Stimulated activated naive CD8-positive, alpha-beta T cell treated with anti-CD3 and anti-CD28 coated beads, Interleukin-15, Interleukin-2, amounts not matched to agents 100 ng/mL and 50 ng/mL, for 24 hours (primary cell): Measurements from ENCODE around the gene FBXW11.
"Not testable (repeated sequence)": the region's sequence is repeated elsewhere in the genome, so short reads cannot be mapped to it uniquely, and the experiment has no call there.

Source experiments
- H3K27ac Mint-ChIP-seq: one replicate; pipeline ENCODE4 v1.8.0; 2021; ENCODE audit warnings: mild to moderate bottlenecking, mixed read lengths
- H3K27me3 Mint-ChIP-seq: one replicate; pipeline ENCODE4 v1.8.0; 2021; ENCODE audit warnings: mixed read lengths
- H3K36me3 Mint-ChIP-seq: one replicate; pipeline ENCODE4 v1.8.0; 2021; ENCODE audit warnings: low read depth, mixed read lengths
- H3K4me1 Mint-ChIP-seq: one replicate; pipeline ENCODE4 v1.8.0; 2021; ENCODE audit warnings: low read depth, mixed read lengths
- H3K4me3 Mint-ChIP-seq: one replicate; pipeline ENCODE4 v1.8.0; 2021; ENCODE audit warnings: mild to moderate bottlenecking, mixed read lengths
- H3K9me3 Mint-ChIP-seq: one replicate; pipeline ENCODE4 v1.8.0; 2021; ENCODE audit warnings: mixed read lengths

The FBXW11 gene

GRCh38 chr5:171961117-171961516 lies 45.3 kb downstream of the FBXW11 start:
- Mint-ChIP-seq H3K36me3 (peaks cover 35% of the 10 kb centered on the region), H3K27ac (peak overlapping the region; percentile 92), H3K27me3 (no peaks in the 10 kb centered on the region), H3K4me1 (peaks cover 99% of the 10 kb centered on the region), H3K4me3 (peak overlapping the region; percentile 55), H3K9me3 (no peaks in the 10 kb centered on the region)

DNA sequence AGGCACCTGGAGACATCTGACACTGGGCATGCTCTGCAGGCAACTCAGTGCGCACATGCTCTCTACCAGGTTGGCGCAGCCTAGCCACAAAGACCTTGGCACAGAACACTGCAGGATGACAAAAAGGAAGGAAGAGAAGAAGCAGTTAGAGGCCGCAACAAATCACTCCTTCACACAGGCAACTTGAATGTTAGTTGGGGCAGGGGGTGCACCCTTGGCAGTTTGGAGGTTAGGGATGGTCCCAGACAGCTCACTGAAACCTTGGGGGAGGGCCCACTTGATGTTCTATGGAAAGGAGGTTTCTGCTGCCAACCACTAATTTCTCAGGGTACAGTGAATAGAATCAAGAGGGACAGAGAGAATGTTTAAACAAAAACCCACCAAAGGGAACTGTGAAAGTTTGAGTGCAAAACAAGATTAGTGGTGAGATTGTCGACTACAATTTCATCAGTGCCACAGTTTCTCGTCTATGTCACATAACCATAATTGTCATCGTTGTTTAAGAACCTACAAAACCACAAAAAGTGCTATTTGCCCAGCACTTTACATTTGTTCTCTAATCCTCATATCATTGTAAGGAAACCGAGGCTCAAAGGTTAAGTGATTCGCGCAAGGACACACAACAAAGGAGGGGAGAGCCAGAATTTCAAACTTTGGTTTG lies 48.7 kb downstream of the FBXW11 start:
- H3K4me1 Mint-ChIP-seq = peaks cover 97% of the 10 kb centered on the region
- H3K27me3 Mint-ChIP-seq = no peaks in the 10 kb centered on the region
- H3K9me3 Mint-ChIP-seq = no peaks in the 10 kb centered on the region
- peak overlapping the region; percentile 62 for H3K4me3 Mint-ChIP-seq
- H3K27ac Mint-ChIP-seq = peak overlapping the region; percentile 94
- peaks cover 16% of the 10 kb centered on the region for H3K36me3 Mint-ChIP-seq

DNA sequence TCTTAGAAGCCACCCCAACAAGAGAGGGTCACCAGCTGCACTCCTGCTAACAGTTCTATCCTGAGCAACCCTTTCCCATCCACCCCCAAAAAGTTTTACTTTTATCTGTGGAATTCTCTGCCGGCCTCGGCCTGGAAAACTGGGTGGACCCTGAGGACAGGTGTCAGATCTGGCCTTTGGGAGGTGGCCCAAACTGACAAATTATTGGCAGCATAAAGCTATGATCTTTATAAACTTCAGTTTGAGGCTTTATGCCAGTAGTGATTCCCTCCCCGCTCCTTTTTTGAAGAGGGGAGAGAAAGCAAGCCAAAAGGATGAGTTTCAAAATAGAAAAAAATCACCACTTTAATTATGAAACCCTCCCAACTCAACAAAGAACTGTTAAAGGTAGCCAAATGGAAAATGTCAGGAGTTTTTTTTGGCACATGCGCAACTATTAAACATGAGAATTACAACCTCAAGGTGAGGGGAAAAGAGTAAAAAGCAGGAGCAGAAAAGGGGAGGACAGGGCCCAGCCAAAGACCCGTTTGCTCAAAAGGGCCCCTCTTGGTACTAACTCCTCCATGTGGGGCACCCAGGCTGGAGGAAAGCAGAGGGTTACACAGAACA lies 49.4 kb downstream of the FBXW11 start:
- Mint-ChIP-seq H3K36me3 (peaks cover 13% of the 10 kb centered on the region), H3K27ac (peak overlapping the region; percentile 94), H3K9me3 (no peaks in the 10 kb centered on the region), H3K27me3 (no peaks in the 10 kb centered on the region), H3K4me1 (peaks cover 91% of the 10 kb centered on the region), H3K4me3 (peak overlapping the region; percentile 62)

DNA sequence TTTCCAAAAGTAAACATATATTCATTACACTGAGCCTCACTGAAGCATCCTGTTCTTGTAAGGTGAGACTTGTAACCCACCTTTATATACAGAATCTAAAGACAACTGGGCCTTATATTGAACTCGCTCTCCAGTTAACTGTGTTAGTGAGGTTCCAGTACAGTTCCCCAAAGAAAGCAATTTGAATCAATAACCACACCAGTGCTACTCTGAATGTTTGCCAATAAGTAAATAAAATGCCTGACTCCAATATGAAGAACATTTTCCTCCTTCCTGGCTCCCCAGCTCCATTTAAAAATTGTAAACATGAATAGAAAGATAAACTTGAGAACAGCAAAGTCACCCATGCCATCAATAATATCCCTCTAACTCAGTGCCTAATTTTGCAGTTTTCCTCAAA lies 50.1 kb downstream of the FBXW11 start:
- peaks cover 87% of the 10 kb centered on the region for H3K4me1 Mint-ChIP-seq
- H3K9me3 Mint-ChIP-seq = no peaks in the 10 kb centered on the region
- H3K36me3 Mint-ChIP-seq = peaks cover 13% of the 10 kb centered on the region
- peak overlapping the region; percentile 62 for H3K4me3 Mint-ChIP-seq
- no peaks in the 10 kb centered on the region for H3K27me3 Mint-ChIP-seq
- peak overlapping the region; percentile 94 for H3K27ac Mint-ChIP-seq

DNA sequence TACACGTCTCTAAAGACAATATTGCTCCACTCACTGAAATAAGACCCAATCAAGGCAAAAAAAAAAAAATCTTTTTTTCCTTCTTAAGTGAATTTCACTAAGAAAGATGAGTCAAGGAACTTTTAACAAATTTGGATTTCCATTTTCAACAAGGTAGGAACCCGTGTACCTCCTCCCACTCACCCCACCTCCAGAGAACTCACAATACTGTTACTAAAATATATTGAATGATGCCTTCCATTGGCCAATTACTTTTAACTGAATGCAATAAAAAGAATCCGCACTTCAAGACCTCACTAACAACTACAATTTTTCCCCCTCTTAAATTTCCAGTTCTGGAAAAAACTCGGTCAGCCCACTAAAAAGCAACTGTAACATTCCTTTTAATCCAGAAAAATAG lies 50.7 kb downstream of the FBXW11 start:
- Mint-ChIP-seq H3K9me3 (no peaks in the 10 kb centered on the region), H3K4me1 (peaks cover 82% of the 10 kb centered on the region), H3K4me3 (peak overlapping the region; percentile 13), H3K27me3 (no peaks in the 10 kb centered on the region), H3K27ac (peak overlapping the region; percentile 68), H3K36me3 (peaks cover 13% of the 10 kb centered on the region)

GRCh38 chr5:171954721-171955120 lies 51.7 kb downstream of the FBXW11 start:
- Mint-ChIP-seq H3K9me3 (no peaks in the 10 kb centered on the region), H3K4me3 (no peak overlapping the region), H3K27me3 (no peaks in the 10 kb centered on the region), H3K36me3 (peaks cover 11% of the 10 kb centered on the region), H3K27ac (no peak overlapping the region), H3K4me1 (peaks cover 73% of the 10 kb centered on the region)

DNA sequence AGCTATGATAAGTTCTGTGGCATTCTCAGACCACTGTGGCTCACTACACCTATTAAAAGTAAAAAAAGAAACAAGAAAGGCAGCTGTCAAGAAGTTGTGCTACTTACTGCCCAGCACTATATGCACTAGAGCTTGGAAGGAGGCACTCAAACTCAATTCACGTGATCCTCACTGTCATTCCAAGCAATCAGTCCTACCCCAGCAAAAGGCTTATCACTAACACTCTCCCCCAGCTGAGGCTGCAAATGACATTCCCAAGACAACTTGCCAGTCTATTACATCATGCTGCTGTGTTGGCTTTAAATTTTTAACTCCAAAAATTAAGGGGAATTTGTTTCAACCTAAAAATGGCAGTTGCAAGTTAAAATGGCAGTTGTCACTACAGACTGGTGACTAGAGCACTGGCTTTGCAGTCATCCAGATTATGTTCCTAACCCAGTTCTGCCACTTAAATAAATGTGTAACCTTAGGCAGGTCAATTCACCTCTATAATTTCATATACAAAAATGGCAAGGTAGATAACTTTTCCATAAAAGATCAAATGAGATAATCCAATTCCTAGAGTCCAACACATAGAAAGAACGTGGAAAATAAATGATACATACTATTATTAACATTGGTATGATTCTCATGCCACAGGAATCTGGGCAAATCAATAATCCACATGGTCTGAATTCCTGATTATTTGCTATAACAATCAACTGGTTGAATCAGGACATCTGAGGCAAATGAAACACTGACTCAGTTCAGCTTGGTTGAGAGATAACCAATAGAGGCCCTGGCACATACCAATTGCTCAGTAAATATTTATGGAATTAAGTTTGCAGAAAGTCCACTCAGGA lies 52.4 kb downstream of the FBXW11 start:
- Mint-ChIP-seq H3K9me3 (no peaks in the 10 kb centered on the region), H3K27me3 (no peaks in the 10 kb centered on the region), H3K4me1 (peaks cover 70% of the 10 kb centered on the region), H3K4me3 (no peak overlapping the region), H3K27ac (no peak overlapping the region), H3K36me3 (peaks cover 6% of the 10 kb centered on the region)

DNA sequence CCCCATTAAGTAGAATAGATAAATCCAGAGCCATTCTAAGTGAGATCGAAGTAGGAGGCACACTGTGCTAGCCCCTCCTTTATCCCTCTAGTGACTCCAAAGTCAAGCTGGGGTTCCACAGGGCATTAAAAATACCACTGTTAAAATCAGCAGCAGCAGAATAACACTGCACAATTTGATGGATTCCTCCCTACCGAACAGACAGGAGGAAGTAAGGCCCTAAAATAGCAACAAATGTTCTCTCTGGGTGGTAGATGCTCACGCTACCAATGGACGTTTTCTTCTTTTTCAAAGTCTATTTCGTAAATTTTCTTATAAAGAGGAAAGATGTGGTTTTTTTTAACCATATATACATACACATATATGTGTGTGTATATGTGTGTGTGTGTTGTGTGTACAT lies 54.4 kb downstream of the FBXW11 start:
- Mint-ChIP-seq H3K27ac (no peak overlapping the region), H3K9me3 (no peaks in the 10 kb centered on the region), H3K4me1 (peaks cover 52% of the 10 kb centered on the region), H3K36me3 (peaks cover 4% of the 10 kb centered on the region), H3K27me3 (no peaks in the 10 kb centered on the region), H3K4me3 (no peak overlapping the region)

GRCh38 chr5:171951218-171951617 lies 55.2 kb downstream of the FBXW11 start:
- H3K27ac Mint-ChIP-seq = no peak overlapping the region
- H3K4me1 Mint-ChIP-seq = peaks cover 48% of the 10 kb centered on the region
- no peaks in the 10 kb centered on the region for H3K9me3 Mint-ChIP-seq
- no peaks in the 10 kb centered on the region for H3K27me3 Mint-ChIP-seq
- no peak overlapping the region for H3K4me3 Mint-ChIP-seq
- H3K36me3 Mint-ChIP-seq = peaks cover 4% of the 10 kb centered on the region

- H3K4me1 Mint-ChIP-seq = peaks cover 44% of the 10 kb centered on the region
- H3K36me3 Mint-ChIP-seq = peaks cover 14% of the 10 kb centered on the region
- H3K27me3 Mint-ChIP-seq = no peaks in the 10 kb centered on the region
- H3K4me3 Mint-ChIP-seq = no peak overlapping the region
- no peak overlapping the region for H3K27ac Mint-ChIP-seq
- no peaks in the 10 kb centered on the region for H3K9me3 Mint-ChIP-seq
Measured at GRCh38 chr5:171946000-171946781, 60.2 kb downstream of the FBXW11 start.

DNA sequence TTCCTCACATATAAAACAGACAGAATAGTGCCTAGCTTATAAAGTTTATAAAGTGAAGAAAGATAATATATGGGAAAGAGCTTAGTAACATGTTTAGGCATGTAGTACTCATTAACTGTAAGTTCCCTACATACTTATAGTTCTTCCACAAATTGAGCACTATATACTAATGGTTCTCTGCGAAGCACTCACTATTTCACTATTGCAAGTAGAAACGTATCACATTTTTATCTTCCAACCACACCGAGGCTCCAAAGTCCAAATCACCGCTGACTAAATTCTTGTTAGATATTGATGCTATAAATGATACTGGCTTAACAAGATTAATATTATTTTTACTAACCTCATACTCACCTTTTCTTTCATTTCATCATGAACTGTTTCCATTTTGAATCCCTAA lies 61.0 kb downstream of the FBXW11 start:
- Mint-ChIP-seq H3K36me3 (peaks cover 14% of the 10 kb centered on the region), H3K9me3 (no peaks in the 10 kb centered on the region), H3K27ac (no peak overlapping the region), H3K27me3 (no peaks in the 10 kb centered on the region), H3K4me3 (no peak overlapping the region), H3K4me1 (peaks cover 49% of the 10 kb centered on the region)

DNA sequence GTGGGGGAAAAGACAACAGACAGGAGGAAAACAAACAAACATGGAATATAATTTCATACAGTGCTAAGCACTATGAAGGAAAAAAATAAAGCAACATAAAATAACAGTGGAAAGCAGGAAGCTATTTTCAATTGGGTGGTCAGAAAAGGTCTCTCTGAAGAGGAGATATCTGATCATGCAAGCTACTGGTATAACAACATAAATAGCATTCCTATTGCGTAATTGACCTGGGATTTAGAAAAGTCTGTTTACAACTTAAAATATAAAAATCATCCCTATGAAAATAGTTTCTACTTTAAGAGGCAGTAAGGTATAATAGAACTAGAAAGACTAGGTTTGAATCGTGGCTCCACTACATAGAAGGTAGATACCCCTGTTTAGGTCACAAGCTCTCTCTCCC lies 61.4 kb downstream of the FBXW11 start:
- no peak overlapping the region for H3K27ac Mint-ChIP-seq
- H3K27me3 Mint-ChIP-seq = no peaks in the 10 kb centered on the region
- H3K4me1 Mint-ChIP-seq = peaks cover 53% of the 10 kb centered on the region
- H3K9me3 Mint-ChIP-seq = no peaks in the 10 kb centered on the region
- peaks cover 14% of the 10 kb centered on the region for H3K36me3 Mint-ChIP-seq
- no peak overlapping the region for H3K4me3 Mint-ChIP-seq

DNA sequence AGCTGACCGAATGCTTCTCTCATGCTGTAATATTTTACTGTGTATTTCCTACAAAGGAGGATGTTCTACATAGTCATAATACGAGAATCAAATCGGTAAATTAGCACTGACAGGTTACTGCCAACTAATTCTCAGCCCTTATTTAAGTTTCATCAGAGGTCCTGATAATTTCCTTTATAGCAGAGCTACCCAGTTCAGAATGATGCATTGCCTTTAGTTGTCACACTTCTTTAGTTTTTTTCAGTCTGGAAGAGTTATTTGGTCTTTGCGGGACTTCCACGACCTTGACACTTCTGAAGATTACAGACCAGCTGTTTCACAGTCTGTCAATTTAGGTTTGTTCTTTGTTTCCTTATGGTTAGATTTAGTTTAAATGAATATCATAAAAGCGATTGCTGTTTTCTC lies 64.3 kb downstream of the FBXW11 start:
- H3K4me3 Mint-ChIP-seq, H3K27me3 Mint-ChIP-seq, H3K27ac Mint-ChIP-seq, H3K9me3 Mint-ChIP-seq: not testable (repeated sequence)
- Mint-ChIP-seq H3K4me1 (peaks cover 45% of the 10 kb centered on the region), H3K36me3 (peaks cover 16% of the 10 kb centered on the region)

GRCh38 chr5:171941675-171942074 lies 64.8 kb downstream of the FBXW11 start:
- not testable (repeated sequence) for H3K27ac Mint-ChIP-seq, H3K9me3 Mint-ChIP-seq, H3K27me3 Mint-ChIP-seq, H3K4me3 Mint-ChIP-seq
- Mint-ChIP-seq H3K4me1 (peaks cover 49% of the 10 kb centered on the region), H3K36me3 (peaks cover 16% of the 10 kb centered on the region)

- H3K4me1 Mint-ChIP-seq = peaks cover 50% of the 10 kb centered on the region
- not testable (repeated sequence) for H3K27me3 Mint-ChIP-seq, H3K4me3 Mint-ChIP-seq
Measured at GRCh38 chr5:171941275-171941674, 65.2 kb downstream of the FBXW11 start.

More at GRCh38 chr5:171941275-171941674, 65.2 kb downstream of the FBXW11 start:
- peaks cover 16% of the 10 kb centered on the region for H3K36me3 Mint-ChIP-seq
- not testable (repeated sequence) for H3K9me3 Mint-ChIP-seq, H3K27ac Mint-ChIP-seq
